MCF 10A (cell line): ENCODE results near the gene TSPAN3. TPM values are rescaled to one million over a fixed set of nuclear protein-coding genes. Genes with fewer than 3 reads are reported as not detected.

ENCODE experiments used
- BruUV-seq: library from RNA; stranded (reverse); fragments of 400-500 nt; replicated peaks from 2 replicates; lab custom pipeline; 2021; lab: Mats Ljungman, UMichigan
- CTCF ChIA-PET: fragments of 300-600 bp; sonication (Branson Sonifier 250); formaldehyde crosslinking; extraction: SDS; loops from one replicate; lab custom pipeline; 2021; ENCODE audit warnings: antibody characterized with exemption, inconsistent platforms; lab: Yijun Ruan, JAX
- POLR2A ChIA-PET: fragments of 300-600, 350-650 bp; sonication (Branson Sonifier 250); formaldehyde crosslinking; extraction: SDS; loops from one replicate; lab custom pipeline; 2020; ENCODE audit warnings: antibody characterized with exemption, inconsistent platforms; lab: Yijun Ruan, JAX
- DNase-seq: peaks from one replicate; pipeline ENCODE4 v3.0.0-alpha.2; 2018; ENCODE audit not compliant: unreplicated experiment
- H3K27ac Mint-ChIP-seq: one replicate; pipeline ENCODE4 v1.8.0; 2022; ENCODE audit warnings: mild to moderate bottlenecking, low read depth, mixed read lengths; ENCODE audit not compliant: unreplicated experiment
- H3K27me3 Mint-ChIP-seq: one replicate; pipeline ENCODE4 v1.8.0; 2022; ENCODE audit warnings: mixed read lengths; ENCODE audit not compliant: insufficient read depth, unreplicated experiment
- H3K36me3 Mint-ChIP-seq: one replicate; pipeline ENCODE4 v1.8.0; 2022; ENCODE audit warnings: mild to moderate bottlenecking, moderate library complexity, mixed read lengths; ENCODE audit not compliant: insufficient read depth, unreplicated experiment
- H3K4me1 Mint-ChIP-seq: one replicate; pipeline ENCODE4 v1.8.0; 2022; ENCODE audit warnings: mixed read lengths; ENCODE audit not compliant: insufficient read depth, unreplicated experiment
- H3K4me3 Mint-ChIP-seq: one replicate; pipeline ENCODE4 v1.8.0; 2022; ENCODE audit warnings: mild to moderate bottlenecking, moderate library complexity, mixed read lengths; ENCODE audit not compliant: unreplicated experiment
- H3K9me3 Mint-ChIP-seq: one replicate; pipeline ENCODE4 v1.8.0; 2022; ENCODE audit warnings: mixed read lengths; ENCODE audit not compliant: unreplicated experiment
- intact Hi-C: fragments of 100-400 bp; cut with micrococcal nuclease; formaldehyde crosslinking; loops from 2 replicates; pipeline ENCODE4 v1.14.1; 2022
- total RNA-seq: library from RNA; stranded (reverse); gene quantifications from 2 replicates; pipeline ENCODE4 v1.2.3, GENCODE V29; 2022
- TF ChIP-seq, protein P1 (sequence below): fragments of 200-600 bp; IDR thresholded peaks from one replicate; pipeline ENCODE4 v1.8.0; 2022; ENCODE audit warnings: antibody characterized with exemption, mild to moderate bottlenecking; ENCODE audit not compliant: unreplicated experiment

The TSPAN3 gene
- total RNA-seq, 1 experiment from 2014 or later = 96.6 TPM

DNA sequence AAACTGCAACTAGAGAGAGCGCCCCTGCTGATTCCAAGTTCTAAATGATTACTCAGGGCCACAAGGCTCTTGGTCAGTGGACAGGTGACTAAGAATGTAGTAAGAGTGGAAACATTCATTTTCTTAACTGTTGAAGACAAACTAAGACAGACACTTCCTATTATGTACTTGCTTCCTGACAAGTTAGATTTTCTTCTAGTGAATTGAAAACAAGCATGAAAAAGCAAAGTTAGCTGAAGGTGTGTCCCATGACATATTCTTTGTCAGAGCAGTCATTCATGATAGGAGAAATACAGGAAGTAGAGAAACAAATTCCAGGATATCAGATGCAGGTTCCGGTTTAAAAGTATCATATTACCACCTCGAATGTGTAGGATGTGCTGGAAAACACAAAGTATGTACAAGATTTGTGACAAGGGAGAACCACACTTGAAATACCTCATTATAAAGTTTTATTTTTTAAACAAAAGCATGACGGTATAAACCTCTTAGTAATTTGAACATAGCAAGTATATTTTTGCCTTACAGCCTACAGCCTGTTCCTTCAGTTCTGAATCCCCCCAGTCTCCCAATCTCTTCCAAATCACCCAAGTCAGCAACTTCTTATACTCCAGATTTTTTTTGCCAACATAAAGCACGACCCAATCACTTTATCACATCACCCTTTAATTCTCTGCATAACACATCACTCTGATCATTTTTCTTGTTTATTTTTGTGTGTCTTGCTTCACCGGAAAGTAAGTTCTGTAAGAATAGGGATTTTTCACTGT is 6.2 kb downstream of the TSPAN3 start:
- TF ChIP-seq, protein P1, sequence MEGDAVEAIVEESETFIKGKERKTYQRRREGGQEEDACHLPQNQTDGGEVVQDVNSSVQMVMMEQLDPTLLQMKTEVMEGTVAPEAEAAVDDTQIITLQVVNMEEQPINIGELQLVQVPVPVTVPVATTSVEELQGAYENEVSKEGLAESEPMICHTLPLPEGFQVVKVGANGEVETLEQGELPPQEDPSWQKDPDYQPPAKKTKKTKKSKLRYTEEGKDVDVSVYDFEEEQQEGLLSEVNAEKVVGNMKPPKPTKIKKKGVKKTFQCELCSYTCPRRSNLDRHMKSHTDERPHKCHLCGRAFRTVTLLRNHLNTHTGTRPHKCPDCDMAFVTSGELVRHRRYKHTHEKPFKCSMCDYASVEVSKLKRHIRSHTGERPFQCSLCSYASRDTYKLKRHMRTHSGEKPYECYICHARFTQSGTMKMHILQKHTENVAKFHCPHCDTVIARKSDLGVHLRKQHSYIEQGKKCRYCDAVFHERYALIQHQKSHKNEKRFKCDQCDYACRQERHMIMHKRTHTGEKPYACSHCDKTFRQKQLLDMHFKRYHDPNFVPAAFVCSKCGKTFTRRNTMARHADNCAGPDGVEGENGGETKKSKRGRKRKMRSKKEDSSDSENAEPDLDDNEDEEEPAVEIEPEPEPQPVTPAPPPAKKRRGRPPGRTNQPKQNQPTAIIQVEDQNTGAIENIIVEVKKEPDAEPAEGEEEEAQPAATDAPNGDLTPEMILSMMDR = no peak
- peaks cover 60% of the 10 kb centered on the region for H3K4me1 Mint-ChIP-seq
- CTCF ChIA-PET = interaction anchor here (0.6 kb wide), 1 partner anchor 888 kb away, joined by 3 read pairs; no protein-coding TSS in a partner anchor
- H3K4me3 Mint-ChIP-seq = no peak overlapping the region
- peak overlapping the region; percentile 8 for H3K27ac Mint-ChIP-seq
- peaks cover 5% of the 10 kb centered on the region for H3K36me3 Mint-ChIP-seq
- intact Hi-C loops = no loop called here
- no peaks in the 10 kb centered on the region for H3K27me3 Mint-ChIP-seq
- BruUV-seq = no TSS peak
- no peaks in the 10 kb centered on the region for H3K9me3 Mint-ChIP-seq
- DNase-seq = peak; percentile 55
- POLR2A ChIA-PET = interaction anchor here (0.6 kb wide), 1 partner anchor 10 kb away, joined by 3 read pairs; no protein-coding TSS in a partner anchor

- intact Hi-C loops = no loop called here
- POLR2A ChIA-PET = interaction anchor here (0.6 to 0.9 kb wide), 3 partner anchors 9 to 786 kb away, joined by 3 read pairs; no protein-coding TSS in a partner anchor
- DNase-seq = no peak
- H3K27ac Mint-ChIP-seq = peak overlapping the region; percentile 8
- no peak overlapping the region for H3K4me3 Mint-ChIP-seq
- TF ChIP-seq, protein P1 = no peak
- no TSS peak for BruUV-seq
- H3K27me3 Mint-ChIP-seq = no peaks in the 10 kb centered on the region
- H3K9me3 Mint-ChIP-seq = no peaks in the 10 kb centered on the region
- H3K4me1 Mint-ChIP-seq = peaks cover 56% of the 10 kb centered on the region
- H3K36me3 Mint-ChIP-seq = peaks cover 5% of the 10 kb centered on the region
- CTCF ChIA-PET = interaction anchor here (0.6 to 0.7 kb wide), 3 partner anchors 35 to 1142 kb away, joined by 3 to 6 read pairs (median 4); no protein-coding TSS in a partner anchor
These were observed 6.8 kb downstream of the TSPAN3 start for GRCh38 chr15:77064063-77064462.

GRCh38 chr15:77063249-77063648 is 7.7 kb downstream of the TSPAN3 start:
- H3K36me3 Mint-ChIP-seq = no peaks in the 10 kb centered on the region
- no peaks in the 10 kb centered on the region for H3K27me3 Mint-ChIP-seq
- peaks cover 59% of the 10 kb centered on the region for H3K4me1 Mint-ChIP-seq
- intact Hi-C loops = no loop called here
- BruUV-seq = no TSS peak
- no peak overlapping the region for H3K27ac Mint-ChIP-seq
- no peak for DNase-seq
- no peaks in the 10 kb centered on the region for H3K9me3 Mint-ChIP-seq
- no peak overlapping the region for H3K4me3 Mint-ChIP-seq
- TF ChIP-seq, protein P1 = no peak
- ChIA-PET CTCF (interaction anchor here (0.6 to 0.7 kb wide), 2 partner anchors 34 to 1141 kb away, joined by 4 to 6 read pairs; no protein-coding TSS in a partner anchor), POLR2A (interaction anchor here (0.9 kb wide), 1 partner anchor 17 kb away, joined by 3 read pairs; no protein-coding TSS in a partner anchor)

GRCh38 chr15:77060546-77060945 is 10.4 kb downstream of the TSPAN3 start:
- TF ChIP-seq, protein P1 = no peak
- DNase-seq = no peak
- Mint-ChIP-seq H3K9me3 (no peaks in the 10 kb centered on the region), H3K4me3 (no peak overlapping the region), H3K27me3 (no peaks in the 10 kb centered on the region), H3K36me3 (no peaks in the 10 kb centered on the region), H3K4me1 (peaks cover 55% of the 10 kb centered on the region), H3K27ac (no peak overlapping the region)
- no TSS peak for BruUV-seq
- intact Hi-C loops = no loop called here
- ChIA-PET CTCF (interaction anchor here (0.6 to 2.6 kb wide), 6 partner anchors 9 to 472 kb away, joined by 3 to 9 read pairs (median 4); no protein-coding TSS in a partner anchor), POLR2A (interaction anchor here (0.7 to 3.7 kb wide), 13 partner anchors 9 to 486 kb away, joined by 3 to 28 read pairs (median 4); partner anchors contain the start of gene TSPAN3)
